H9 (cell line): ENCODE data around the gene ATP8A2. TPM values are rescaled to one million over a fixed set of nuclear protein-coding genes. Genes with fewer than 3 reads are reported as not detected.
"Not testable (repeated sequence)": the region's sequence is repeated elsewhere in the genome, so short reads cannot be mapped to it uniquely, and the experiment has no call there.

Source experiments
- DNase-seq: peaks from one replicate; pipeline ENCODE4 v3.0.0-alpha.2; 2017
- H2AFZ ChIP-seq: one replicate; pipeline ENCODE4 v1.6.1; 2013; ENCODE audit warnings: mild to moderate bottlenecking, low read length, control low read depth, moderate library complexity
- H2AK5ac ChIP-seq: 2 replicates; pipeline ENCODE4 v1.6.1; 2013; ENCODE audit warnings: low read length, control low read depth, mixed read lengths; ENCODE audit not compliant: insufficient read length
- H2BK120ac ChIP-seq: one replicate; pipeline ENCODE4 v1.6.1; 2013; ENCODE audit warnings: low read depth, mild to moderate bottlenecking, low read length, control low read depth, inconsistent platforms; ENCODE audit not compliant: poor library complexity, severe bottlenecking
- H2BK12ac ChIP-seq: 2 replicates; pipeline ENCODE4 v1.6.1; 2013; ENCODE audit warnings: low read length, control low read depth, mixed read lengths, low read depth; ENCODE audit not compliant: insufficient read length
- H2BK15ac ChIP-seq: 2 replicates; pipeline ENCODE4 v1.6.1; 2013; ENCODE audit warnings: low read depth, low read length, control low read depth
- H2BK20ac ChIP-seq: one replicate; pipeline ENCODE4 v1.6.1; 2013; ENCODE audit warnings: low read depth, mild to moderate bottlenecking, low read length, control low read depth, inconsistent platforms; ENCODE audit not compliant: poor library complexity, severe bottlenecking
- H2BK5ac ChIP-seq: 2 replicates; pipeline ENCODE4 v1.6.1; 2013; ENCODE audit warnings: low read length, control low read depth, mixed read lengths; ENCODE audit not compliant: insufficient read length
- H3K14ac ChIP-seq: 2 replicates; pipeline ENCODE4 v1.6.1; 2013; ENCODE audit warnings: low read length, control low read depth; ENCODE audit not compliant: insufficient read depth
- H3K18ac ChIP-seq: 2 replicates; pipeline ENCODE4 v1.6.1; 2013; ENCODE audit warnings: low read depth, mild to moderate bottlenecking, mixed read lengths, low read length, control low read depth; ENCODE audit not compliant: insufficient read length
- H3K23ac ChIP-seq: 2 replicates; pipeline ENCODE4 v1.6.1; 2013; ENCODE audit warnings: low read length, control low read depth, mixed read lengths, low read depth; ENCODE audit not compliant: insufficient read length
- H3K23me2 ChIP-seq: 2 replicates; pipeline ENCODE4 v1.6.1; 2013; ENCODE audit warnings: low read depth, mild to moderate bottlenecking, mixed read lengths, low read length, control low read depth; ENCODE audit not compliant: insufficient read length, poor library complexity, severe bottlenecking
- H3K27ac ChIP-seq: 2 replicates; pipeline ENCODE4 v1.5.1; 2013; ENCODE audit warnings: low read length, control low read depth, mixed read lengths, low read depth; ENCODE audit not compliant: insufficient read length
- H3K27me3 ChIP-seq: 2 replicates; pipeline ENCODE4 v1.6.1; 2013; ENCODE audit warnings: low read length, control low read depth, inconsistent platforms; ENCODE audit not compliant: insufficient read depth
- H3K4ac ChIP-seq: 2 replicates; pipeline ENCODE4 v1.6.1; 2013; ENCODE audit warnings: low read depth, mild to moderate bottlenecking, control low read depth, inconsistent platforms, low read length, moderate library complexity
- H3K4me1 ChIP-seq: 2 replicates; pipeline ENCODE4 v1.6.1; 2013; ENCODE audit warnings: low read length, control low read depth, inconsistent platforms; ENCODE audit not compliant: insufficient read depth
- H3K4me2 ChIP-seq: 2 replicates; pipeline ENCODE4 v1.6.1; 2013; ENCODE audit warnings: low read length, control low read depth, mixed read lengths; ENCODE audit not compliant: insufficient read length, insufficient read depth
- H3K56ac ChIP-seq: 2 replicates; pipeline ENCODE4 v1.6.1; 2013; ENCODE audit warnings: low read depth, mild to moderate bottlenecking, mixed read lengths, low read length, control low read depth; ENCODE audit not compliant: insufficient read length
- H3K79me1 ChIP-seq: 2 replicates; pipeline ENCODE4 v1.6.1; 2013; ENCODE audit warnings: low read depth, mild to moderate bottlenecking, moderate library complexity, low read length, control low read depth, inconsistent platforms; ENCODE audit not compliant: insufficient read depth, poor library complexity, severe bottlenecking
- H3K79me2 ChIP-seq: 2 replicates; pipeline ENCODE4 v1.6.1; 2013; ENCODE audit warnings: low read length, control low read depth, inconsistent platforms; ENCODE audit not compliant: insufficient read depth
- H3K9ac ChIP-seq: 2 replicates; pipeline ENCODE4 v1.6.1; 2013; ENCODE audit warnings: low read length, control low read depth, mixed read lengths; ENCODE audit not compliant: insufficient read length; ENCODE audit errors: extremely low read depth
- H3K9me3 ChIP-seq: one replicate; pipeline ENCODE4 v1.6.1; 2013; ENCODE audit warnings: low read depth, low read length, inconsistent platforms; ENCODE audit not compliant: control insufficient read depth
- H3T11ph ChIP-seq: one replicate; pipeline ENCODE4 v1.6.1; 2013; ENCODE audit warnings: mild to moderate bottlenecking, low read length, control low read depth, inconsistent platforms
- H4K20me1 ChIP-seq: one replicate; pipeline ENCODE4 v1.6.1; 2013; ENCODE audit not compliant: control insufficient read depth, insufficient read length, insufficient read depth
- H4K5ac ChIP-seq: 2 replicates; pipeline ENCODE4 v1.6.1; 2013; ENCODE audit warnings: low read depth, mild to moderate bottlenecking, mixed read lengths, low read length, control low read depth; ENCODE audit not compliant: insufficient read length
- H4K8ac ChIP-seq: replicated peaks from 2 replicates; pipeline ENCODE4 v1.6.1; 2013; ENCODE audit warnings: low read length, control low read depth, mixed read lengths, low read depth; ENCODE audit not compliant: insufficient read length
- H4K91ac ChIP-seq: 2 replicates; pipeline ENCODE4 v1.6.1; 2013; ENCODE audit warnings: low read depth, mild to moderate bottlenecking, moderate library complexity, mixed read lengths, low read length, control low read depth; ENCODE audit not compliant: insufficient read length
- H3K27ac Mint-ChIP-seq, 3 experiments: 2 replicates in 2 of 3; 3 replicates in 1 of 3; pipeline ENCODE4 v1.8.0; 2020 to 2021; ENCODE audit warnings: mixed read lengths in 3 of 3, mild to moderate bottlenecking in 1 of 3, moderate library complexity in 1 of 3
- H3K27me3 Mint-ChIP-seq: 2 replicates; pipeline ENCODE4 v1.8.0; 2021; ENCODE audit warnings: low read depth, mild to moderate bottlenecking, moderate library complexity, mixed read lengths
- H3K36me3 Mint-ChIP-seq, 3 experiments: 2 replicates in 2 of 3; 3 replicates in 1 of 3; pipeline ENCODE4 v1.8.0; 2020 to 2021; ENCODE audit warnings: low read depth in 3 of 3, mixed read lengths in 3 of 3; ENCODE audit not compliant: insufficient read depth in 1 of 3
- H3K4me1 Mint-ChIP-seq, 2 experiments: 2 replicates each; pipeline ENCODE4 v1.8.0; 2020; ENCODE audit warnings: mixed read lengths in 2 of 2
- H3K4me3 Mint-ChIP-seq, 2 experiments: 2 replicates in 1 of 2; 3 replicates in 1 of 2; pipeline ENCODE4 v1.8.0; 2020 to 2021; ENCODE audit warnings: mild to moderate bottlenecking in 2 of 2, mixed read lengths in 2 of 2, moderate library complexity in 1 of 2
- H3K9me3 Mint-ChIP-seq, 2 experiments: 2 replicates in 1 of 2; 3 replicates in 1 of 2; pipeline ENCODE4 v1.8.0; 2020; ENCODE audit warnings: mild to moderate bottlenecking in 2 of 2, mixed read lengths in 2 of 2, moderate library complexity in 1 of 2
- CTCF ChIP-seq: fragments of 200-600 bp; sonication (generic); conservative IDR thresholded peaks from 3 replicates; pipeline ENCODE4 v1.8.0; 2021; ENCODE audit warnings: antibody characterized with exemption, mild to moderate bottlenecking
- WGBS: extraction: QIAGEN DNeasy Blood & Tissue Kit; methylation state at CpG from one replicate; pipeline ENCODE4 v1.1.7; 2013; ENCODE audit warnings: missing lambda C conversion rate, low lambda C conversion rate, mixed read lengths; ENCODE audit not compliant: insufficient read length; ENCODE audit errors: extremely low coverage; 5-methylcytosine and 5-hydroxymethylcytosine counted together
- total RNA-seq: library from RNA; stranded (reverse); gene quantifications from 2 replicates; pipeline ENCODE4 v1.2.1, GENCODE V29; 2021

Gene ATP8A2
- total RNA-seq, 1 experiment from 2014 or later = 18.2 TPM

- Histone ChIP-seq H3K9me3 (no peaks in the 10 kb centered on the region), H3K23ac (no peak overlapping the region), H3K79me1 (no peaks in the 10 kb centered on the region), H2BK20ac (no peak overlapping the region), H3K4me1 (no peaks in the 10 kb centered on the region), H3K9ac (no peak overlapping the region), H2BK120ac (no peak overlapping the region), H3K56ac (no peak overlapping the region), H3K79me2 (no peaks in the 10 kb centered on the region), H3K4me2 (no peak overlapping the region), H3K27ac (no peak overlapping the region), H2BK5ac (no peak overlapping the region), H3K18ac (no peak overlapping the region), H2BK12ac (no peak overlapping the region), H4K5ac (no peak overlapping the region), H3K27me3 (no peaks in the 10 kb centered on the region), H4K91ac (no peak overlapping the region), H4K8ac (no peak overlapping the region), H3K14ac (no peak overlapping the region), H3T11ph (no peak overlapping the region), H2AFZ (no peak overlapping the region), H3K4ac (no peak overlapping the region), H2BK15ac (no peak overlapping the region), H3K23me2 (no peaks in the 10 kb centered on the region), H2AK5ac (no peak overlapping the region), H4K20me1 (no peaks in the 10 kb centered on the region)
- WGBS = no CpG with 5 or more reads among the region's 4 CpGs
- H3K27me3 Mint-ChIP-seq = no peaks in the 10 kb centered on the region
- H3K36me3 Mint-ChIP-seq = peaks cover 0 to 4% (median 1%) of the 10 kb centered on the region in 3 experiments; a peak in 1 of 7 replicates
- H3K4me1 Mint-ChIP-seq = peaks cover 9 to 12% of the 10 kb centered on the region in 2 experiments
- H3K27ac Mint-ChIP-seq = no peak overlapping the region
- no peak overlapping the region for H3K4me3 Mint-ChIP-seq
- H3K9me3 Mint-ChIP-seq = no peaks in the 10 kb centered on the region
- no peak for DNase-seq
- no peak for TF ChIP-seq CTCF
Measured at GRCh38 chr13:25541434-25542123, 169.8 kb downstream of the ATP8A2 start.

- Mint-ChIP-seq H3K36me3 (peaks cover 0 to 11% (median 1%) of the 10 kb centered on the region in 3 experiments; a peak in 2 of 7 replicates), H3K4me1 (peaks cover 20% of the 10 kb centered on the region in 2 experiments)
- not testable (repeated sequence) for H2AFZ ChIP-seq, H2BK20ac ChIP-seq, H2BK5ac ChIP-seq, H3K27me3 ChIP-seq, H4K91ac ChIP-seq, H3T11ph ChIP-seq, H3K4me3 Mint-ChIP-seq, H3K14ac ChIP-seq, H3K23me2 ChIP-seq, H3K18ac ChIP-seq, H3K27ac ChIP-seq, H3K23ac ChIP-seq, H3K4me2 ChIP-seq, H3K56ac ChIP-seq, DNase-seq, H3K27me3 Mint-ChIP-seq, H3K9me3 Mint-ChIP-seq, H3K9me3 ChIP-seq, H3K27ac Mint-ChIP-seq, H4K5ac ChIP-seq, H3K79me2 ChIP-seq, H4K8ac ChIP-seq, H3K4ac ChIP-seq, H2BK15ac ChIP-seq, H4K20me1 ChIP-seq, H3K79me1 ChIP-seq, H3K9ac ChIP-seq, H2BK120ac ChIP-seq, H3K4me1 ChIP-seq, H2AK5ac ChIP-seq, H2BK12ac ChIP-seq
- WGBS = no CpG with 5 or more reads among the region's 9 CpGs
Measured at GRCh38 chr13:25548991-25549390, 177.2 kb downstream of the ATP8A2 start.
